HEK293T (cell line): ENCODE measurements around the gene CORO2A.

Source experiments
- CTCF ChIA-PET: fragments of 350-600 bp; formaldehyde crosslinking; extraction: SDS; loops from one replicate; lab custom pipeline; 2021; ENCODE audit warnings: antibody characterized with exemption, inconsistent platforms; lab: Yijun Ruan, JAX
- POLR2A ChIA-PET: fragments of 350-600 bp; formaldehyde crosslinking; extraction: SDS; loops from one replicate; lab custom pipeline; 2020; ENCODE audit warnings: antibody characterized with exemption, inconsistent platforms; lab: Yijun Ruan, JAX
- DNase-seq: peaks from one replicate; pipeline ENCODE4 v3.0.0; 2012; ENCODE audit warnings: mixed read lengths; ENCODE audit errors: extremely low spot score
- ARNT ChIP-seq: fragments of 450-650 bp; IDR thresholded peaks from 2 replicates; pipeline ENCODE4 v1.6.1; 2017; ENCODE audit warnings: mild to moderate bottlenecking
- BHLHE40 ChIP-seq: fragments of 450-650 bp; IDR thresholded peaks from 2 replicates; pipeline ENCODE4 v1.6.1; 2016; ENCODE audit warnings: mild to moderate bottlenecking, moderate library complexity, borderline replicate concordance
- CTBP1 ChIP-seq: fragments of 450-650 bp; IDR thresholded peaks from 2 replicates; pipeline ENCODE4 v1.6.1; 2016; ENCODE audit warnings: borderline replicate concordance
- ELF4 ChIP-seq: fragments of 450-650 bp; IDR thresholded peaks from 2 replicates; pipeline ENCODE4 v1.6.1; 2017; ENCODE audit warnings: antibody characterized with exemption
- FOXA1 ChIP-seq: fragments of 450-650 bp; IDR thresholded peaks from 2 replicates; pipeline ENCODE4 v1.6.1; 2016; ENCODE audit warnings: mild to moderate bottlenecking
- FOXK2 ChIP-seq: fragments of 450-650 bp; IDR thresholded peaks from 2 replicates; pipeline ENCODE4 v1.6.1; 2016; ENCODE audit warnings: mild to moderate bottlenecking
- FOXM1 ChIP-seq: fragments of 450-650 bp; IDR thresholded peaks from 2 replicates; pipeline ENCODE4 v1.6.1; 2017; ENCODE audit warnings: mild to moderate bottlenecking, borderline replicate concordance
- HDGF ChIP-seq: fragments of 450-650 bp; IDR thresholded peaks from 2 replicates; pipeline ENCODE4 v1.6.1; 2017; ENCODE audit warnings: antibody characterized with exemption, borderline replicate concordance
- L3MBTL2 ChIP-seq: fragments of 450-650 bp; conservative IDR thresholded peaks from 2 replicates; pipeline ENCODE4 v1.6.1; 2016; ENCODE audit warnings: mild to moderate bottlenecking
- LEF1 ChIP-seq: fragments of 450-650 bp; IDR thresholded peaks from 2 replicates; pipeline ENCODE4 v1.6.1; 2017; ENCODE audit warnings: mild to moderate bottlenecking, borderline replicate concordance
- NFRKB ChIP-seq: fragments of 450-650 bp; IDR thresholded peaks from 2 replicates; pipeline ENCODE4 v1.6.1; 2016; ENCODE audit warnings: mild to moderate bottlenecking, moderate library complexity
- PKNOX1 ChIP-seq: fragments of 450-650 bp; IDR thresholded peaks from 2 replicates; pipeline ENCODE4 v1.6.1; 2016
- SP1 ChIP-seq: fragments of 450-650 bp; IDR thresholded peaks from 2 replicates; pipeline ENCODE4 v1.6.1; 2017
- SUZ12 ChIP-seq: fragments of 450-650 bp; IDR thresholded peaks from 2 replicates; pipeline ENCODE4 v1.6.1; 2016; ENCODE audit warnings: mild to moderate bottlenecking
- TARDBP ChIP-seq: fragments of 450-650 bp; IDR thresholded peaks from 2 replicates; pipeline ENCODE4 v1.6.1; 2016
- ZNF384 ChIP-seq: fragments of 450-650 bp; IDR thresholded peaks from 2 replicates; pipeline ENCODE4 v1.6.1; 2016

Gene CORO2A

DNA sequence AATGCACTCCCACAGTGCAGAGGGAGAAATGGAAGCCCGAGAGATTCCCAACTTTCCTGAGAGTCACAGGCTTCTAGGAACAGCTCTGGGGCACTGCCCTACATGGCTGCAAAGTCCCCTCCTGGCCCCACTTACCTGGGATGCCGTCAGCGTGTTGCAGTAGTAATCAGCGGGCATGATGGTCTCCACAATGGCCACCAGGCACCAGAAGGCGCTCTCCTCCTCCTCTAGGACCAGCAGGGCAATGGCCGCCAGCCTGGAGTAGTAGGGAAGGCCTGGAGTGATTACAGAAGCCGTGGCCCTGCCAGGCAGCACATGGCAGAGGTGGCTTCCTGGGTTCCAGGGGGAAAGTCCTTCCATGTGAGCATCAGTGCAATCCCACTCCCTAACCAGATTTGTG, 10.7 kb upstream of the CORO2A start:
- DNase-seq: no peak
- no peak for TF ChIP-seq NFRKB
- no peak for TF ChIP-seq SP1
- no peak for TF ChIP-seq CTBP1
- no peak for TF ChIP-seq FOXM1
- TF ChIP-seq SUZ12: no peak
- TF ChIP-seq PKNOX1: no peak
- no peak for TF ChIP-seq TARDBP
- CTCF ChIA-PET: interaction anchor here (0.9 kb wide), 1 partner anchor 25 kb away, joined by 3 read pairs; no protein-coding TSS in a partner anchor
- POLR2A ChIA-PET: no interaction called here

- no peak for DNase-seq
- TF ChIP-seq SUZ12: no peak
- TF ChIP-seq ZNF384: no peak
- TF ChIP-seq BHLHE40: no peak
- no peak for TF ChIP-seq ELF4
- TF ChIP-seq SP1: no peak
- TF ChIP-seq FOXA1: no peak
- no peak for TF ChIP-seq LEF1
- ChIA-PET POLR2A (interaction anchor here (0.6 kb wide), 1 partner anchor 83 kb away, joined by 3 read pairs; the partner anchor contains the start of gene TRIM14), CTCF (interaction anchor here (0.9 kb wide), 1 partner anchor 26 kb away, joined by 3 read pairs; no protein-coding TSS in a partner anchor)
Measured at GRCh38 chr9:98202252-98202651, 9.8 kb upstream of the CORO2A start.

DNA sequence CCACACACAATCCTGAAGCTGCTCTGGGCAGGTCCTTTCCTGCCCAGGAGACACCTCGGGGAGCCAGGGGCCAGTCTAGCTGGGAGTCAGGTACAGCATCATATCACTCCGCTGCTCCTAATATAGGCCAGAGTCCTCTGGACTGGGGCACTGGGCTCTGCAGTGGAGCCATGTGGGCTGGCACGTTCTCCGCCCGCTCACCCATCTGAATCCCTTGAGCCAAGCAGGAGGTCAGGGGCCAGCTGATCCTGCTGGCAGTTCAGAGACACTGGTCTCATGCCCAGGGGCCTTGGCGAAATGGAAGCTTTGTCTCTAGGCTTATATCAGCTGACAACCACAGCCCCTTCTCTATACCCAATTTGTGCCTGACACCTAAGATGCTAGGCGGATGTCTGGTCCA, 9.3 kb upstream of the CORO2A start:
- no peak for TF ChIP-seq L3MBTL2
- no peak for TF ChIP-seq NFRKB
- no peak for TF ChIP-seq ELF4
- no peak for TF ChIP-seq PKNOX1
- TF ChIP-seq BHLHE40: no peak
- no peak for TF ChIP-seq HDGF
- ChIA-PET POLR2A (no interaction called here), CTCF (no interaction called here)
- DNase-seq: no peak

- no peak for DNase-seq
- ChIA-PET POLR2A (no interaction called here), CTCF (interaction anchor here (0.6 kb wide), 1 partner anchor 16 kb away, joined by 3 read pairs; no protein-coding TSS in a partner anchor)
- TF ChIP-seq LEF1: no peak
- no peak for TF ChIP-seq PKNOX1
Measured at GRCh38 chr9:98201102-98201501, 8.7 kb upstream of the CORO2A start.

GRCh38 chr9:98199388-98200033, 7.1 kb upstream of the CORO2A start:
- no peak for DNase-seq
- ChIA-PET POLR2A (no interaction called here), CTCF (no interaction called here)
- no peak for TF ChIP-seq ARNT
- no peak for TF ChIP-seq FOXK2
- no peak for TF ChIP-seq SP1
- no peak for TF ChIP-seq ZNF384
- TF ChIP-seq NFRKB: no peak
- no peak for TF ChIP-seq CTBP1
- TF ChIP-seq ELF4: no peak
- TF ChIP-seq TARDBP: no peak
- TF ChIP-seq LEF1: no peak
- no peak for TF ChIP-seq BHLHE40

GRCh38 chr9:98195671-98196070, 3.2 kb upstream of the CORO2A start:
- POLR2A ChIA-PET: no interaction called here
- TF ChIP-seq LEF1 (no peak), PKNOX1 (no peak), ARNT (no peak), HDGF (no peak), SUZ12 (no peak), ELF4 (no peak), FOXK2 (no peak), FOXM1 (no peak), TARDBP (no peak), L3MBTL2 (no peak)
- CTCF ChIA-PET: no interaction called here
- no peak for DNase-seq
